Peyer's patch (tissue), 4 donors: ENCODE results near the gene AQP10.

ENCODE experiments used
- POLR2A ChIP-seq, 2 donors: fragments of 450-650 bp; IDR thresholded peaks; one replicate each; pipeline ENCODE4 v1.5.1; 2017; ENCODE audit warnings: antibody characterized with exemption in 2 of 2, mild to moderate bottlenecking in 2 of 2, moderate library complexity in 2 of 2
- TF ChIP-seq, protein P1 (sequence below), 6 experiments: fragments of 450-650 bp in 4 of 6; fragments of 200-600 bp in 2 of 6; sonication (generic) in 1 of 6; IDR thresholded peaks; one replicate each; pipeline ENCODE4 v1.5.1; 2017 to 2019; ENCODE audit warnings: antibody characterized with exemption in 6 of 6, mild to moderate bottlenecking in 3 of 6, moderate library complexity in 1 of 6

DNA sequence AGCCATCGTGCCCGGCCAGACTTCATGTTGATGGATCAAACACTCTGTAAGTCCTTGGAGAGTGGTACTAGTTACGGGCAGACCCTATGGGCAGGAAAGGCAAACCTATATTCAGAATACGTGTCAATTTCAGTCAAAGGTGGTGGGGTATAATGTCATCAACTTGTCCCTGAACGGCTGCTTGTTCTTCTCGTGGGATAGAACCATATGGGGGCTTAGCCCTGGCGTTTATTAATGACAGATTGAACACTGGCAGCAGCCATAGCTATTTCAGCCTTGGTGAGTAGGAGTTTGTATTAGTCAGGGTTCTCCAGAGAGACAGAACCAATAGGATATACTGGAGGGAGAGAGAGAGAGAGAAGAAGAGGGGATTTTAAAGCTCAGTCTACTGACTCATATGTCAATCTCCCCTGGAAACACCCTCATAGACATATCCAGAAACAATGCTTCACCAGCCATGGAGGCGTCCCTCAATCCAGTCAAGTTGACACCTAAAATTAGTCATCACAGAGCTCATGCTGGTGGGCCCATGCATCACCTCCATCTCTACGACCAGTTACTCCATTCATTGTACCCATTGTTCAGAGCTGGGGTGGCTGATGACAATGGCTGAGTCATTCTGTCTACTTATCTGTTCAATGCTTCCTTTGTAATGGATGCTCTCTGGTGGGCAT, 16.1 kb upstream of the AQP10 start:
- TF ChIP-seq, protein P1, sequence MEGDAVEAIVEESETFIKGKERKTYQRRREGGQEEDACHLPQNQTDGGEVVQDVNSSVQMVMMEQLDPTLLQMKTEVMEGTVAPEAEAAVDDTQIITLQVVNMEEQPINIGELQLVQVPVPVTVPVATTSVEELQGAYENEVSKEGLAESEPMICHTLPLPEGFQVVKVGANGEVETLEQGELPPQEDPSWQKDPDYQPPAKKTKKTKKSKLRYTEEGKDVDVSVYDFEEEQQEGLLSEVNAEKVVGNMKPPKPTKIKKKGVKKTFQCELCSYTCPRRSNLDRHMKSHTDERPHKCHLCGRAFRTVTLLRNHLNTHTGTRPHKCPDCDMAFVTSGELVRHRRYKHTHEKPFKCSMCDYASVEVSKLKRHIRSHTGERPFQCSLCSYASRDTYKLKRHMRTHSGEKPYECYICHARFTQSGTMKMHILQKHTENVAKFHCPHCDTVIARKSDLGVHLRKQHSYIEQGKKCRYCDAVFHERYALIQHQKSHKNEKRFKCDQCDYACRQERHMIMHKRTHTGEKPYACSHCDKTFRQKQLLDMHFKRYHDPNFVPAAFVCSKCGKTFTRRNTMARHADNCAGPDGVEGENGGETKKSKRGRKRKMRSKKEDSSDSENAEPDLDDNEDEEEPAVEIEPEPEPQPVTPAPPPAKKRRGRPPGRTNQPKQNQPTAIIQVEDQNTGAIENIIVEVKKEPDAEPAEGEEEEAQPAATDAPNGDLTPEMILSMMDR (IDR thresholded peaks at IDR 0.05), result no peak
- TF ChIP-seq POLR2A (IDR thresholded peaks at IDR 0.05), result no peak
